Measurements from ENCODE around the gene MARK2.
A peak's percentile ranks its signal among the peaks of the same experiment; 100 is the strongest.
"Not testable (repeated sequence)": the region's sequence is repeated elsewhere in the genome, so short reads cannot be mapped to it uniquely, and the experiment has no call there.

The MARK2 gene

DNA sequence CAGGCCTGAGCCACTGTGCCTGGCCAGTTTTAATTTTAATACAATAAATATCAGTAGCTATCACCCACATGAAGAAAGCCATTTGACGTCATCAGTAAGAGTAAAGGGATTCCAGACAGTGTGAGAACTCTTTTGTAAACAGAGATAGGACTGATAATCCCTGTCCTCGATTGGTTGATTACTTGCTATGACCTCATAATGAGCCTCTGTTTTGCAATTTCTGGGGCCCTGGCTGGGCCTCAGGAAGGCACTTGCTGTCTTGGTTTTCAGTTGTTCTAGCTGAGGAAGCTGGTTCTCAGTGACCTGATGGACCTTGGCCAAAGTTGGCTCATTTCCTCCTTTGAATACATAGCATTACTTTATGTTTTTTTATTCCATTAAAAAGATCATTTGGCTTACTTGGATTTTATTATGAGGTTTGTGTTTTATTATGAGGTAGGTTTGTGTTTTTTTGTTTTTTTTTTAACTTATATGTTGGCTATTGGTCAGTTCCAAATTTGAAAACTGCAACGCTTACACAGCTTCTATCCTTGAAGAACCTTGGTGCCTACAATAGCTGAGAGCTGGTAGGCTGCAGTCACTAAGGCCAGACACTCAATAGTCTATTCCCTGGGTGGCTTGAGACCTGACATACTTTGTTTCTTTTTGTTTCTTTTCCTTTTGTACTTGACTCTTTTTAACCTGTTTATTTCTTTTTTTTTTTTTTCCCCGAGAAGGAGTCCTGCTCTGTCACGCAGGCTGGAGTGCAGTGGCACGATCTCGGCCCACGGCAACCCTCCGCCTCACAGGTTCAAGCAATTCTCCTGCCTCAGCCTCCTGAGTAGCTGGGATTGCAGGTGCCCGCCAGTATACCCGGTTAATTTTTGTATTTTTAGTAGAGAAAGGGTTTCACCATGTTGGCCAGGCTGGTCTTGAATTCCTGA lies 20.0 kb downstream of the MARK2 start:
- no peak for DNase-seq

DNA sequence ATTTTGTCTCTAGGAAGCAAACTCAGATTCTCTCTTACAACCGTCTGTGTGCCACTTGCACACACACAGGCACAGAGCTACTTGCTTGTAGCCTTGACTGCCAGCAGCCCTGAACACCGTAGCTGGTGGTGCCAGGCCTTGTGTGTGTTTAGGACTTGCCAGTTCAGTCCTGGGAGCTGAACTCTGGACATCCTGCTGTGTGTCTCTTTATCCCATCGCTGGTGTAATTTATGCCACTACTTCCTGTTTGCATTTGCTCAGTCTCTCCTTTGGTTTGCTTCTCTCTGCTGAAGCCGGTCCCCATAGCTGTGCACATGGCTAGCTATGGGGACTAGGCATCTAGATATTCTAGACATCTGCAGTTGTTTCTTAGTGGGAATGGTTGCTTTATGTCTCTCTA lies 24.0 kb downstream of the MARK2 start:
- no peak for DNase-seq

DNA sequence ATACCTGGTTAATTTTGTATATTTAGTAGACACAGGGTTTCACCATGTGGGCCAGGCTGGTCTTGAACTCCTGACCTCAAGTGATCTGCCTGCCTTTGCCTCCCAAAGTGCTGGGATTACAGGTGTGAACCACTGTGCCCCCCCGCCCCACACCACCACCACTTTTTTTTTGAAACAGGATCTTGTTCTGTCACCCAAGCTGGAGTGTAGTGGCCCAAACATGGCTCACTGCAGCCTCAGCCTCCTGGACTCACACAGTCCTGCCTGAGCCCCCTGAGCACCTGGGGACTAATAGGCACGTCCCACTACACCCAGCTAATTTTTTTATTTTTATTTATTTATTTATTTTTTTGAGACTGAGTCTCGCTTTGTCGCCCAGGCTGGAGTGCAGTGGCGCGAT lies 24.7 kb downstream of the MARK2 start:
- DNase-seq: not testable (repeated sequence)

DNA sequence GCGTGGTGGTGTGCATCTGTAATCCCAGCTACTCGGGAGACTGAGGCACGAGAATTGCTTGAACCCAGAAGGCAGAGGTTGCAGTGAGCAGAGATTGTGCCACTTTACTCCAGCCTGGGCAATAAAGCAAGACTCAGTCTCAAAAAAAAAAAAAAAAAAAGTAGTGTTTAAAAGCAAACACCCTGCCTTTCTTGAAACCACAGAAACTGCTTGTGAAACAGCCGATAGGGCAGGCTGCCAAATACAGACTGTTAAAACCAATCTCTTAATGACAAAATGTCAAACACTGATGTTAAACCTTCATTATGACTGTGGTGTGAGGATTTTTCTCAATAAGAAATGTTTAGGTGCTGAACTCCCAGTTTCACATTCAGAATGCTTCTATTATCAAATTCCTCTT lies 27.3 kb downstream of the MARK2 start:
- DNase-seq: no peak

DNA sequence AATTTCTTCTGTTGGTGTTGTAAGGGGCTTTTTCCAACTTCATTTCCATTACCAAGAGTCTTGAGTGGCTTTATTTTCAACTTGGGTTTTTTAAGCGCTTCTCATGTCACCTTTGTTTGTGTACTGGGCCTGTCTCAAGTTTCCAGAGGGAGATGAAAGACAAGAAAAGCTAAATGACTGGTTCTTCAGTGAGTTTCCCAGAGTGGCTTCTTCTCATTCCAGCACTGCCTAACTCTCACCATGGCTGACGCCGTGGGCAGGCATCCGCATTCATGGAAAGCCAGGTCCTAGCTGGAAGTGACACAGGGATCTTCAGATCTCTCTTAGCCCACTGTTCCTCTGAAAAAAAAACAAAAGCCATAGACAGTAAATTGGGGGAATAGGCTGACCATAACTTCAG lies 28.6 kb downstream of the MARK2 start:
- DNase-seq: no peak

DNA sequence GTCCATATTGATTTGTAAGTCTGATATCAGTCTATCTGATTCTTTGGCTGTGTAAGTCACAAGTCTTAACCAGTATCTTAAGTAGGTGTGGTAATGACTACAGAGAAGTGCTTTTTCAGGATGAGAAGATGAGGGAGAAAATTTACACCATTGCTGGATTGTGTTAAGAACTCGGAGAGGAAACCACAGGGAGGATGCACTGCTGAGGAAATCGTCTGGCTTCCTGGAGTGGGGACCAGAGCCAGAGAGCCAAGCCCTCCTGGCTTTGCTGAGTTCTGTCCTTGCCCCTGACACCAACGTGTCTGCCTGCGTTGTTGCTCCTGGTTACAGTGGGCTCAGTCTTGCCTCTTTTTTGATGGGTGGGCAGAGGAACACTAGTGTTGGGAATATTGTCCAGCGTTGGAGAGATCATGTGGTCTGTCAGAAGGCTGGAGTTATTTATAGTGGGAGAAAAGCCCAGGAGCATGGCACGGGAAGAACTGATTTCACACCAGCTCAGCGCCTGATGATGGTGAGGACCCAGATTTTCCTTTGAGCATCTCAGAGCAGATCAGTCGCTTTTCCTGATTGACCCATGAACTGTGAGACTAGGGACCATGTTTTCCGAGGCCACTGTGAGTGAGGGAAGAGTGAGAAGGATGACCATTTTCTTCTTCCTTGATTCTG lies 29.6 kb downstream of the MARK2 start:
- DNase-seq: no peak

DNA sequence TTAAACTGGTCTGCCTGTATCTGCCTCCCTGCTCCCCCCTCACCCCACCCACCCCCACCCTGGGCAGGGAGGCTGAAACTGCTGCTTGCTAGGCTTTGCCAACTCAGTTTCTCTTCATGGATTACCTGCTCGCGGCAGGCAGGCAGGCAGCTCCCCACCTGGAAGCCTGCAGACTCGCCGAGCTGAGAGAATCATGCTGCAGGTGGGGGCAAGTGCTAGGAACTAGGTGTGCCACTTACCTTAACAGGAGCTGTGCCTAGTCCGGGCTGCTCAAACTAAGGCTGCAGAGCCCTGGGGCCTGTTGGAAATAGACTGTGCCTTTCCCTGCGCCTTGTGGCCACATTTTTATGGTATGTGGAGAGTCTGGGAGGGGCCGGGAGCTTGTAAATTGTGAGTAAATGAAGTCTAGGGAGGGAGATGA lies 30.3 kb downstream of the MARK2 start:
- no peak for DNase-seq

DNA sequence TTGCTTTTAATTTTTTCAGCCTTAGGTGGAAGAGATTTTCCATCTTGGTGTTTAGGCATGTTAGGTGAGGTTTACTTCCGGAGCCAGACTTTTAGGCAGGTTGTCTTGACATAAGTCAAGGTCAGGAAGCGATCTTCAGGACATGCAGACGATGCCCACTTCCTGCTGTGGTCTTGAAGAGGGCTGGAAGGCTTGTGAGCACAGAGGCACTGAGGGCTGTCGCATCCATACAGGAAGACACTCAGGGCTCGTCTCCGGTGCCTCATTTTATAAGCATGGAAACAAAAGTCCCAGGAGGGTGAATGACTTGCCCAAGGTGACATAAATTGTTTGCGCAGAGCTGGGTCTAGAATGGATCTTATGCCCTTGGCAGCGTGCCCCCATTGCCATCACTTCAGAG lies 30.8 kb downstream of the MARK2 start:
- no peak for DNase-seq

DNA sequence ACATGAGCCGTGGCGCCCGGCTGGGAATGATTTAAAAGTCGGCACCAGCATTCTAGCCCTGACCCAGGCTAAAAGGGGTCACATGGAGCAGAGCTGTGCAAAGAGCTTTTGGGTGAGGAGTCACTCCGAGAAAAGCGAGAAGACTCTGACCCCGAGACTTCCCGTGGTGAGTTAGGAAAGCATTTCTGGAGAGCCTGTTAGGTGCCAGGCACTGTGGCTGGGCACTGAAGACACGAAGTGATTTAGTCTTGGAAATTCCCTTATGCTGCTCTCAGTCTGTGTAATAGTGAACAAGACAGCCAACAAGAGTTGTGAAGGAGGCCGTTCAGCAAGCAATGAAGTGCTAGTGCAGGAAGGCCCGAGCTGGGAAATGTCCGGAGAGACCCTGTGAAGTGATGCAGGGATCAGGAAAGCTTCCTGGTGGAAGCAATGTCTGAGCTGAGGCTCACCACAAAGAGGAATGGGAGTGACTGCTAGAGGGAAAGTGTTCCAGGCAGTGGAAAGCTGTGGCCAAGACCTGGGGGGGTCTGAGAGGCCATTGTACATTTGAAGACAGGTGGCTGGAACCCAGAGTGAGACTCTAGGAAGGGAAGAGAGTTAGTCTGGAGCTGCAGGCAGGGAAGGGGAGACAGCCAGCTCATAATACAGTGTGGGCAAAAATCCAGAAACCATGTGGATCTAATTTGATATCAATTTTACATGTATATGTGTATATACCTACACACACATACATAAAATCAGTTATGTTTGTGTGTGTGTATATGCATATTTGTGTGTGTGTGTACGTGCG lies 31.6 kb downstream of the MARK2 start:
- DNase-seq: no peak

DNA sequence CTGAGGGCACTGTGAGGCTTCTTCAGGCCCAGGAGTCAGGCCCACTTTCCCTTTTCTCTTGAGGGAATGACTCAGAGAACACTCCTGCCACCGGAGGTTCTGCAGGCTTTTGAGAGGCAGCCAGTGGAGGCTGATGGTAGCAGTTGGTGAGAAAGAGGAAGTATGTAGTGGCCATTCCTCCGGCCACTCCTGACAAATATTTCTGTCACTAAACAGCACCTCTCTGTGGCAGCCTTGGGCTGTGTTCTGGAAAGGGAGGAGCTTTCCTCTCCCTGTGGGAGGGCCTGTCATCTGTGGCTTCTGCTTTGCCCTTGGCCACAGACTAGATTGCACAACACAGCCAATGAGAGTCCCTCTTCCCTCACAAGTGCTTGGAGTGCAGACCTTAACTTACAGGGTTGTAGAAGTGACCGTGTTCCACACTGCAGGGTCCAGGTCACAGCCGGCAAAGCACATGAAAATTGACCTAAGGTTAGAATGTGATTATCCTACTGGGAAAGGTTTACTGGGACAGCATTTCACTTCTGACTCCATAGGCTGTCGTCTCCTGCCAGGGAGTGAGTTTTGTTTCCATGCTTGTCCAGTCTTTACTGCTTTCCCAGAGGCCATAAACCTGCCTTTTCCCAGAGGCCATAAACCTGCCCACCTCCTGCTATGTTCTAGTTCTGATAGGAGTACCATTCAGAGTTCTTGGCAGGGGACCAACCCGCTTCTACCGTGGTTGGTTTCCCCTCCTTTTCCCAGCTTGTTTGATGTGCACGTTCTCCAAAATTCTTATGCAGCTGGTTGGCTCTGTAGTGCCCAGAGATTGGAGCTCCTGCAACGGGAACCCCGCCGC lies 33.3 kb downstream of the MARK2 start:
- DNase-seq: peak in 1 of 2 experiments; percentile 44

DNA sequence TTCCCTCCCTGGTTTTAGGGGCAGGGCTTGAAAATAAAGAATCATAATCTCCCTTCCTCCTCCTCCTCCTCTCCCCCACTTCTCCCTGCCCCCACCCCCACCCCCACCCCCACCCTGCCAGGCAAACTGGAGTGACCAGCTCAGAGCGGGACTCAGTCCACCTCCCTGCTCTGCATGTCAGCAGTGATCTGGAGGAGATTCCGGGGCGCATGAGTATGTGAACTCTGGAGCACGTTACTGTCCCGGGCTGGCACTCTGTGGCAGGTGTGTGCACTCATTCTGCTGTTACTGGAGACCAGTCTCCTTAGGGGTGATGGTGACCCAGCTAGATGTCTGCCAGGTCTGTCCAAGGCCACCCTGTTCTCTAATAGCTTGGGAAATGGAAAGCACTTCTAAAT lies 33.9 kb downstream of the MARK2 start:
- DNase-seq: no peak

DNA sequence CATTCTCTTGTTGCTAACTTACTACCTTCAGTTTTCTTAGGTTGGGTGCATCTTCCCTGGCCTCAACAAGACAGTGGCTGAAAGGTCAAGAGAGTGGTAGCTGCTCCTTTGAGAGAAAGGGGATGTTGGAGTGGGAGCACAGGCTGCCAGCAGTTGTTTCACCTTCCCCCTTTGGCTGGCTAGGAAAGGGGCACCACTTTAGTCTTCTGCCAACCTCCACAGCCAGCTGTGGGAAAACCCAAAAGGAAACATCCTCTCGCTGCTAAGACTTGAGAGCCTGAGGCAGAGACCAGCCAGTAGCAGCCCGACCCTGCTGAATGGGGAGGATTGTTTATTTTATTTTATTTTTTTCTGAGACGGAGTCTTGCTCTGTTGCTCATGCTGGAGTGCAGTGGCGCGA lies 34.4 kb downstream of the MARK2 start:
- no peak for DNase-seq

DNA sequence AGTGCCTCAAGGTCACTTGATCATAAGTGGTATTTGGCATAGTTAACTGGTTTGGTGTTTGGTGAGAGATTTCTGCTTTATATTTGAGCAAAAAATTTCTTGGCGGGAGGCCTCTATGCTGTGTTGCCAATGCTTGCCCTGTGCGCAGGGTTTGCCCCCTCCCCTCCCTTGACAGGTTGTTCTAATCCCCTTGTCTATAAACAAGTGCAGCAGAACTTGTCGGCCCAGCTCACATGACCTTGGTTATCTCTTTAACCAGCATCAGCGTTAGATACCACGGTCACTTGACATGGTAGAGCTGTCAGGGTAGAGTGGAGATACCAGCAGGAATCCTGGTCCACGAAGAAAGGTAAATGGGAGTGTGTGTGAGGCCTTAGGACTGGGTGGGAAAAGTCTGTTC lies 35.6 kb downstream of the MARK2 start:
- no peak for DNase-seq

DNA sequence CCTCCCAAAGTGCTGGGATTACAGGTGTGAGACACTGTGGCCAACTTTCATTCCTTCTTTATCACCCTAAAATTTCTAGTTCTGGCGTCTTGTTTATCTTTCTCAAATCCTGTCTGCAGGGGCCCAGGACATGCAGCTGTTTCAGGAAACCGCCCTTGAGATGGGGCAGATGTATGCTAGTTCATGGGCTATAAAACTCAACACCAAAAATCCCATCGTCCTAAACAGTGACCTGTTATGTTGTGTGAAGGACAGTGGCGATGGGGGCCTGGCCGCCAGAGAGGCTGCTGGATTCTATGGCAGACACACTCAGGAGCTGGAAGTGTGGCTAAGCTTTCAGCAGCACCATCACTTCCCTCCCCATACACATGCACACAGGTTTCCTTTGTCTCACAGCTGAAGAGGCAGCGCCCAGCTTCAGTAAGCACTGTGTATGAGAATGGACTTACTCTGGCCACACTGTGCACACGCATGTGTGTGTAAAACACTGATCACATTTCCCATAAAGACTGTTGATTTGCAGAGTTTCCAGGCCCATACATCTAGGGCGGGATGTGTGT lies 36.7 kb downstream of the MARK2 start:
- no peak for DNase-seq

DNA sequence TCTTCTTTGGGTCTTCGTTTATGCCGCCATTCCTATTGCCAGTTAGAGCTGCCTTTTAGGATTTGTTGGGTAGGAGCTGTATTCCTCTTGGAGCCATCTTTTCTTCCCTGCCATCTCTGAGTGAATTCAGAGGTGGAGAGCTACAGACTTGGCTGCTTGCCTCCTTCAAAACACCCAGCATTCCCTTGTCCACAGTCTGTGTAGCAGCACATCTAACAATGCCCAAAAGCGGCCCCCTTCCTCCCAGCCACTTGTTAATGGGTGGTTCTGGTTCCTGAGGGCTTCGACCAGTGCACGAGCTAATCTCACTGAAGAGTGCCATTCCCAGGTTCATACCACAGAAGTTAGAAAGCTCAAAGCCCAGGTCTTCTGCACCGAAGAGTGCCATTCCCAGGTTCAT lies 37.7 kb downstream of the MARK2 start:
- DNase-seq: no peak

DNA sequence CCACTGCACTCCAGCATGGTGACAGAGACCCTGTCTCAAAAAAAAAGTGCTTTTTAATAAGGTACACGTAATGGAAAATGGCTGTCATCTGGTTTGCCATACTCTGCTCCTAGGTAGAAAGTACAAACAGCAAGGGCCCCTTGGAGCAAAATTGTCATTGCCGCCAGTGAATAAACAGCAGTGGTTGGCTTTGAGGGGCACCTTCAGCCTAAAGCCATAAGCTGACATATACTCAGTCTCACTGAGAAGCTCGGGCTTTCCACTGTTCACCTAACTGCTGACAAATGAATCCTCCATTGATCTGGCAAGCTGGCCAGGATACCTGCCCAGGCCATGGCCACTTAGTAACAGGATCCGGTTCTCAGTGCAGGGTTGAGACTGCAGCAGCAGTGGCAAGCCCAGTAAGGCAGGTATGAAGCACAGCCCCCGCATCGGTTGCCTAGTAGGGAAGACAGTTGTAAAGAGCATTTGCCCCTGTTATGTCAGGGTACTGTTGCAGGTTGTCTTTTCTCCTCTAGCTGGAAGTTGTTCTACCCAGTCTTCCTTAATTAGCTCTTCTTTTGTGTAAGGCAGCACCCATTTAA lies 38.8 kb downstream of the MARK2 start:
- no peak for DNase-seq

DNA sequence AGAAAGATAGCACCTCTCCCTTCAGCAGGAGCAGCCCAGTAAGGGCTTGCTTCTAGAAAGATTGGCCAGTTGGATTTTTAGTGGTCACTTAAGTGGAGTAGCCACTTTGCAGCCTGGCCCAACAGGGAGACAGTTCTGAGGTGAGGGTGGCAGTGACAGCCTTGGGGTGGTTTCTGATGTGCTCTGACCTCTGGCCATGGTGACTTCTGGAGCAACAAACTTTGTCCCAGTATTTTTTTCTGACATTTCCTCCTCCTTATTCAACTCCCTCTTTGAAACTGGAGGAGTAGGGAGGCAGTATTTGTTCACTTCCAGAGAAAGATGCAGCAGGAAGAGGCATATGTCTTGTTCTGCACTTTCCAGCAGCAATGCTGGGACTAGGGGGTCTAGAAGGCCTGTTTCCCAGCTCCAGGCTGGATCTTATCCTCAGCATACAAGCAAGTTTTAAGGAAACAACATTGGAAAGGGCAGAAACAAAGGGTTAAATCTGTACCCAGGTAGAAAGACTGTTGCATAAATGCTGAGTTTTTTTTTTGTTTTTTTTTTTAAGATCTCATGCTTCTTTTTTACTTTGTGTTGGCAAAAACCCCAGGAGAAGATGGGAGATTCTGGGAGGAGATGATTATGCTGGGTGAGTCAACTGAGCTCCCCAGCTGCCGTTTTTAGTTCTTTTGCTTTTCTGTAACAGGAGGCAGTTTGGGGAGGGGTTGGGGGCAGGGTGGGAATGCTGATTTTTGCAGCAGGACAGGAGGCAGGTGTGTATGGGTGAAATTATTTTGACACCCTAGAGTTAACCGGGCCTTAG lies 40.9 kb downstream of the MARK2 start:
- no peak for DNase-seq

DNA sequence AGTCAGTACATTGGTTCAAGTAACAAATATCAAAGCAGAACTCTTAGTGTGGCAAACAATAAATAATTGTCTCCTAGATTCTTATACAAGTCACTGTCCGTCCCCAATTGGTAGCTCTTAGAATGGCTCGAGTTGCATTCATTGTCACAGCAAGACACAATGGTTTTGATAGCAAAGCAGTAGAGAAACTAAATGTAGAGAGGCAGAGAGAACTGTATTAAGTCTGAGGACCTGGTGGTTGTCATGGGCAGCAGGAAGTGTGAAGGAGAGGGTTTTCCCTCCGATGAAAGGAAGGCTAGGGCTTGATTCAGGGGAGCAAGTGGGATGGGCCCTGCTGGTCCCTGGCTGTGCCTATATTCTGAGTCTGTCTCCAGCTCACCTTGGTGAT lies 41.5 kb downstream of the MARK2 start:
- DNase-seq: no peak

DNA sequence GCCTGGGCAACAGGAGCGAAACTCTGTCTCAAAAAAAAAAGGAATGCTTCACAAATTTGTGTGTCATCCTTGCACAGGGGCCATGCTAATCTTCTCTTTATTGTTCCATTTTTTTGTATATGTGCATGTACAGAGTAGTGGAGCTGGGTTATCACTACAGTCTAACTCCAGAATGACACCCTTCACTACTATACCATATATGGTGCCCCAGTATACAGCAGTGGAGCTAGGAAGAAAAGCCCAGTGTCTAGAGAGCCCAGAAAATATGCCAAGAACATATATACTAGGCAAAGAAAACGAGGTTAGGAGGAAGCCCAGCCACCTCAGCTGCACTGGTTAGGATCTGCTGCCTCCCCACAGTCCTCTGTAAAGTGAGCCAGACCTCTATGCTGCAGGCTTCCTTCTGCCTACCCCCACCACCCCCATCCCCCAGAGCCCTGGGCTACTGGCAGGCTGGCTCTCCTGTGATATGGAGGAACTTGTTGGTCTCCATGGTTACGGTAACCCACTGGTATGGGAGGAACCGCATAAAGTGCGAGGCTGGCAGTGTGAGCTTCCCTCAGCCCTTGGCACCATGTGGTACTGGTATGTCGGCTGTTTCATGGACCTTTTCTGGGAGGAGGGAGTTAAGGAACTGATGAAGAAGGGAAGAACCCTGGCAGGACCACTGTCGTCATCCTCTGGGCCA lies 43.8 kb downstream of the MARK2 start:
- no peak for DNase-seq

DNA sequence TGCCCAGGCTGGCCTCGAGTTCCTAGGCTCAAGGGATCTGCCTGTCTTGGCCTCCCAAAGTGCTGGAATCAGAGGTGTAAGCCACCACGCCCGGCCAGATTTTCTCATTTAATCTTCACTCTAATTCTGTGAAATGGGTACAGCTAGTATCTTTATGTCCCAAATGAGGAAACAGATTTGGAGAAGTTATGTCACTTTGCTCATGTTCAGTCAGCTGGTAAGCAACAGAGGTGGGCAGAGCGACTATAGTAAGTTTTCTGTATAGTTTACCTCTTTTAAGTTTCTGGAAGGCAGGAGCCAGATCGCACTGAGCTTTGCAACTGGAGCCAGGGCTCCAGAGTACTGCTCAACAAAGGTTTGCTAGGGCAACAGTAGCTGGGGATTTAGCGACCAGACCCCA lies 44.9 kb downstream of the MARK2 start:
- no peak for DNase-seq
